ENCODE data around the gene KLRK1.
"Not testable (repeated sequence)": the region's sequence is repeated elsewhere in the genome, so short reads cannot be mapped to it uniquely, and the experiment has no call there.

GRCh38 chr12:10424260-10424899 is 34.5 kb upstream of the KLRK1 start:
- TF ChIP-seq, protein P1, sequence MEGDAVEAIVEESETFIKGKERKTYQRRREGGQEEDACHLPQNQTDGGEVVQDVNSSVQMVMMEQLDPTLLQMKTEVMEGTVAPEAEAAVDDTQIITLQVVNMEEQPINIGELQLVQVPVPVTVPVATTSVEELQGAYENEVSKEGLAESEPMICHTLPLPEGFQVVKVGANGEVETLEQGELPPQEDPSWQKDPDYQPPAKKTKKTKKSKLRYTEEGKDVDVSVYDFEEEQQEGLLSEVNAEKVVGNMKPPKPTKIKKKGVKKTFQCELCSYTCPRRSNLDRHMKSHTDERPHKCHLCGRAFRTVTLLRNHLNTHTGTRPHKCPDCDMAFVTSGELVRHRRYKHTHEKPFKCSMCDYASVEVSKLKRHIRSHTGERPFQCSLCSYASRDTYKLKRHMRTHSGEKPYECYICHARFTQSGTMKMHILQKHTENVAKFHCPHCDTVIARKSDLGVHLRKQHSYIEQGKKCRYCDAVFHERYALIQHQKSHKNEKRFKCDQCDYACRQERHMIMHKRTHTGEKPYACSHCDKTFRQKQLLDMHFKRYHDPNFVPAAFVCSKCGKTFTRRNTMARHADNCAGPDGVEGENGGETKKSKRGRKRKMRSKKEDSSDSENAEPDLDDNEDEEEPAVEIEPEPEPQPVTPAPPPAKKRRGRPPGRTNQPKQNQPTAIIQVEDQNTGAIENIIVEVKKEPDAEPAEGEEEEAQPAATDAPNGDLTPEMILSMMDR (IDR thresholded peaks at IDR 0.05) = not testable (repeated sequence)
- TF ChIP-seq POLR2A (IDR thresholded peaks at IDR 0.05); POLR2AphosphoS5 (IDR thresholded peaks at IDR 0.05; ENCODE audit: insufficient read depth in 1 of 2, low read depth in 1 of 2): not testable (repeated sequence)

All from vagina (tissue), 2 donors.